Measurements from ENCODE around the gene ARPC5.

ARPC5 gene

DNA sequence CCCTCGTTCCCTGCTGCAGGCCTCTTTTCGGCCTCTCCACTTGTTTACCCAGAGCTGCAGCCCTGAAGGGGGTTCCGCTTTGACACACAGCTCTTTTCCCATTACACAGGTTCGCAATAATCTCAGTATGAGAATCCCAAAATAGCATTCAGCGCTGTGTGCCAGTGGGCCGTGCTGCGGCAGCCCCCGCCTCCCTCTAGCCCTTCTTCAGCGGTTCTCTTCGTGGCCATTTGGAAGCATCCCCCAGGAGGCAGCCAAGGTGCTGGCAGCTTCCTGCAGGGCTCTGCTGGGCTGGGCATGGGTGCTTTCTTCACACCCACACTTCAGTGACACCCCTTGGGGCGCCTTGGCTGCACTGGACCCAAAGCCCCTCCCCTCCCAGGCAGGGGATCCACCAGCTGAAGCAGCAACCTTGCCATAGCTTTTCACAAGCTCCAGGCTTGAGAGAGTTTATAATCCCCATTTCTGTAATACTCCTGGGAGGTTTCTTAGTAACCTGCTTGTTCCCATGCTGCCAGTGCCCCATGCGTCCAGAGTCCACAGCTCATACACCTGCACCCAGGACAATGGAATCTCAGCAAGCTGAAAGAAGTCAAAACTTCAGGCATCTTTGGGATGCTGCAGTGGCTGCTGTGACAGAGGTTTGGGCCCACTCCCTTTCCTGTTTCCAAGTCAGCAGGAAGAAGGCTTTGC, 53.4 kb downstream of the ARPC5 start:
- Histone ChIP-seq H3K79me2 (no peaks in the 10 kb centered on the region), H3K9me3 (ENCODE audit: control insufficient read depth, low read length) (no peaks in the 10 kb centered on the region), H3K4me1 (no peaks in the 10 kb centered on the region), H3K27ac (no peak overlapping the region), H3K4me2 (ENCODE audit: low read length) (no peak overlapping the region), H3K36me3 (ENCODE audit: control insufficient read depth, insufficient read depth, low read length) (no peaks in the 10 kb centered on the region), H3K27me3 (ENCODE audit: control insufficient read depth, insufficient read depth, low read length) (no peaks in the 10 kb centered on the region), H3K9ac (no peak overlapping the region), H3K4me3 (ENCODE audit: low read depth, low read length) (no peak overlapping the region), H2AFZ (no peak overlapping the region)
- TF ChIP-seq, protein P1, sequence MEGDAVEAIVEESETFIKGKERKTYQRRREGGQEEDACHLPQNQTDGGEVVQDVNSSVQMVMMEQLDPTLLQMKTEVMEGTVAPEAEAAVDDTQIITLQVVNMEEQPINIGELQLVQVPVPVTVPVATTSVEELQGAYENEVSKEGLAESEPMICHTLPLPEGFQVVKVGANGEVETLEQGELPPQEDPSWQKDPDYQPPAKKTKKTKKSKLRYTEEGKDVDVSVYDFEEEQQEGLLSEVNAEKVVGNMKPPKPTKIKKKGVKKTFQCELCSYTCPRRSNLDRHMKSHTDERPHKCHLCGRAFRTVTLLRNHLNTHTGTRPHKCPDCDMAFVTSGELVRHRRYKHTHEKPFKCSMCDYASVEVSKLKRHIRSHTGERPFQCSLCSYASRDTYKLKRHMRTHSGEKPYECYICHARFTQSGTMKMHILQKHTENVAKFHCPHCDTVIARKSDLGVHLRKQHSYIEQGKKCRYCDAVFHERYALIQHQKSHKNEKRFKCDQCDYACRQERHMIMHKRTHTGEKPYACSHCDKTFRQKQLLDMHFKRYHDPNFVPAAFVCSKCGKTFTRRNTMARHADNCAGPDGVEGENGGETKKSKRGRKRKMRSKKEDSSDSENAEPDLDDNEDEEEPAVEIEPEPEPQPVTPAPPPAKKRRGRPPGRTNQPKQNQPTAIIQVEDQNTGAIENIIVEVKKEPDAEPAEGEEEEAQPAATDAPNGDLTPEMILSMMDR (IDR thresholded peaks at IDR 0.05), result no peak

DNA sequence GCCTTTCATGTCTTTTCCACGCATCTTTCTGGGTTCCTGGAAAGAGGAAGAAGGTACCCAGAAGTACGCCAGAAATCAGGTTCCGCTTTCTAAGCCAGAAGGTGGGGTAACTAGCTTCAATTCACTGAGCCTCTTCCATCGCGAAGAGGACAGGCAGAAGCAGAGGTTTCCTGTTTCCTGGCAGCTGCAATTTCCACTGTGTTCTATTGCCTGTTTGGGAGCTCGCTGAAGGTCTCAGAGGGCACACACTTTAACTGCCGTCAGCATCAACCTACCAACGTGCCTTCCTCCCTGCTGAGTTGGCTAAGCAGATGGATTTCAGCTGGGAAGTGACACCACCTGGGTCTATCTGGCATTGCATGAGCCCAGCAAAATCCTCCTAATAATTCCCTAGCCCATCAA, 55.3 kb downstream of the ARPC5 start:
- H3K36me3 ChIP-seq (ENCODE audit: control insufficient read depth, insufficient read depth, low read length), result no peaks in the 10 kb centered on the region
- H3K4me2 ChIP-seq (ENCODE audit: low read length), result no peak overlapping the region
- H2AFZ ChIP-seq, result peak overlapping the region; percentile 46
- no peak overlapping the region for H3K4me3 ChIP-seq (ENCODE audit: low read depth, low read length)
- no peak overlapping the region for H3K9ac ChIP-seq
- H3K4me1 ChIP-seq, result no peaks in the 10 kb centered on the region
- no peaks in the 10 kb centered on the region for H3K79me2 ChIP-seq
- TF ChIP-seq, protein P1 (IDR thresholded peaks at IDR 0.05), result no peak
- no peaks in the 10 kb centered on the region for H3K27me3 ChIP-seq (ENCODE audit: control insufficient read depth, insufficient read depth, low read length)
- H3K27ac ChIP-seq, result no peak overlapping the region
- H3K9me3 ChIP-seq (ENCODE audit: control insufficient read depth, low read length), result no peaks in the 10 kb centered on the region

DNA sequence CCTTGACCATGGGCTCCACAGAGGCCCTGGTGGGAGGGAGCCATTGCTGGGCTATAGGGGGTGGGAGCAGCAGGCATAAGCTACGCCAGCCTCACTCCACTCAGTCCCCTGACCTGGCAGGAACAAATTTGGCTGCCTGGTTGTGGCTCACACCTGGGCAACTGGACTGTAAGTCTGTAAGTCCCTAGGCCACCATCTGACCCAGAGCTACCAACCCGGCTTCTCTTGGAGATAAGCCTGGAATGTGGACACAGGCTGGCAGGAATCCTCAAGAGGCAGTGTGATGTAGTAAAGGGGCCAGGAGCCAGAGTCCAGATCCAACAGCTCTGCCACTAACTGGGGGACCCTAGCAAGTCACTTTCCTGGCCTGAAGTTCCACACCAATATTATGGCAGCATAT, 56.7 kb downstream of the ARPC5 start:
- Histone ChIP-seq H3K27me3 (ENCODE audit: control insufficient read depth, insufficient read depth, low read length) (no peaks in the 10 kb centered on the region), H3K27ac (no peak overlapping the region), H3K4me3 (ENCODE audit: low read depth, low read length) (no peak overlapping the region), H2AFZ (no peak overlapping the region), H3K4me2 (ENCODE audit: low read length) (no peak overlapping the region), H3K9me3 (ENCODE audit: control insufficient read depth, low read length) (no peaks in the 10 kb centered on the region), H3K79me2 (no peaks in the 10 kb centered on the region), H3K4me1 (no peaks in the 10 kb centered on the region), H3K9ac (no peak overlapping the region), H3K36me3 (ENCODE audit: control insufficient read depth, insufficient read depth, low read length) (no peaks in the 10 kb centered on the region)
- TF ChIP-seq, protein P1 (IDR thresholded peaks at IDR 0.05), result no peak

DNA sequence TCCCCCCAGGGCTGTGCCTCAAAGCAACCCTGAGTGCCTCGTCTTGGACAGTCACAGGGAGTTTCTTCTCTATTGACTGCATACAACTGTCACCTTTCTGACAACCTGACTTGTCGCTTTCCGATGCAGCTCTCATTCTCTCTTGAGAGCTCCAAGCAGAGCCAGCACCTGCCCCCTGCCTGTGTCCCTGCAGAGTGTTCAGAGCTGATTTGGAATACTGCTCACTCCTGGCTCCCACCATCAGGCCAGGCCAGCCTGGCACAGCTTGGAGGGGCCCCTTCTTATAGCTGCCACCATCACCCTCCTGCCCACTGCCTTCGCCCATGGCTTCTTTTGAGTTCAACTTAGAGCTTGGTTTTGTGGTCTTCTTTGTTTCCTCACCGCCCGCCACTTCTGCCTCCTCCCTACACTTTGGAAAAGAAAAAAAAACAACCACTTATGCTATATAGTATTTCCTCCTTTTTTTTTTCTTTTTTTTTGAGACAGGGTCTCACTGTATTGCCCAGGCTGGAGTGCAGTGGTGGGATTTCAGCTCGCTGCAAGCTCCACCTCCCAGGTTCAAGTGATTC, 57.6 kb downstream of the ARPC5 start:
- no peaks in the 10 kb centered on the region for H3K79me2 ChIP-seq
- no peak overlapping the region for H3K4me3 ChIP-seq (ENCODE audit: low read depth, low read length)
- H2AFZ ChIP-seq, result no peak overlapping the region
- no peak overlapping the region for H3K4me2 ChIP-seq (ENCODE audit: low read length)
- no peak overlapping the region for H3K27ac ChIP-seq
- no peaks in the 10 kb centered on the region for H3K36me3 ChIP-seq (ENCODE audit: control insufficient read depth, insufficient read depth, low read length)
- H3K4me1 ChIP-seq, result no peaks in the 10 kb centered on the region
- no peaks in the 10 kb centered on the region for H3K27me3 ChIP-seq (ENCODE audit: control insufficient read depth, insufficient read depth, low read length)
- H3K9me3 ChIP-seq (ENCODE audit: control insufficient read depth, low read length), result no peaks in the 10 kb centered on the region
- no peak overlapping the region for H3K9ac ChIP-seq
- TF ChIP-seq, protein P1 (IDR thresholded peaks at IDR 0.05), result no peak

DNA sequence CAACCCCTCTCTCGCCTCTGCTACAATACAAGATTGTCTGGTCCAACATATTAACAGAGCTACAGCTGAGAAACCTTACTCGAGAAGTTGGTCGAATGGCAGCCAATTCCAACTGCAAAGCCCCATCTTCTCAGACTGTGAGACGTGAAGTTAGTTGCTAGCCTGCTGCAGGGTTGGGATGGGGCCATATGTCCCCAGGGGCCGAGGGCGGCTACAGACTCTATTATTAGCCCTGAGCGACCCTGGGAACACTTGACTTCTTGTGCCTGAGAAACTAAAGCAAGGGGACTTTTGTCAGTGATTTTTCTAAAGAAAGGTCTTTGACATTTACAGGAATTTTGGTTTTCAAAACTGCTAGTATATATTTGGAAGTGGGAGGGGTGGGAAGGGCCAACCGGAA, 59.0 kb downstream of the ARPC5 start:
- H2AFZ ChIP-seq, result no peak overlapping the region
- TF ChIP-seq, protein P1 (IDR thresholded peaks at IDR 0.05), result no peak
- H3K36me3 ChIP-seq (ENCODE audit: control insufficient read depth, insufficient read depth, low read length), result no peaks in the 10 kb centered on the region
- H3K9ac ChIP-seq, result no peak overlapping the region
- no peaks in the 10 kb centered on the region for H3K27me3 ChIP-seq (ENCODE audit: control insufficient read depth, insufficient read depth, low read length)
- H3K4me2 ChIP-seq (ENCODE audit: low read length), result no peak overlapping the region
- H3K4me3 ChIP-seq (ENCODE audit: low read depth, low read length), result no peak overlapping the region
- H3K79me2 ChIP-seq, result no peaks in the 10 kb centered on the region
- H3K27ac ChIP-seq, result no peak overlapping the region
- H3K9me3 ChIP-seq (ENCODE audit: control insufficient read depth, low read length), result no peaks in the 10 kb centered on the region
- H3K4me1 ChIP-seq, result no peaks in the 10 kb centered on the region

All from parathyroid adenoma (tissue), 2 donors.